ENCODE data around the gene PORCN.
A peak's percentile ranks its signal among the peaks of the same experiment; 100 is the strongest.
"Not testable (repeated sequence)": the region's sequence is repeated elsewhere in the genome, so short reads cannot be mapped to it uniquely, and the experiment has no call there.

Gene PORCN

GRCh38 chrX:48541140-48541814 lies 32.5 kb downstream of the PORCN start:
- no peak for DNase-seq (ENCODE audit: low read depth)

GRCh38 chrX:48548871-48549270 lies 40.1 kb downstream of the PORCN start:
- no peak for DNase-seq (ENCODE audit: low read depth)

- DNase-seq (ENCODE audit: low read depth): not testable (repeated sequence)
These were observed 47.0 kb downstream of the PORCN start for GRCh38 chrX:48555731-48556325.

GRCh38 chrX:48558271-48558670 lies 49.5 kb downstream of the PORCN start:
- DNase-seq (ENCODE audit: low read depth): peak; percentile 89

GRCh38 chrX:48559636-48560035 lies 50.8 kb downstream of the PORCN start:
- DNase-seq (ENCODE audit: low read depth): no peak

GRCh38 chrX:48560056-48560455 lies 51.3 kb downstream of the PORCN start:
- no peak for DNase-seq (ENCODE audit: low read depth)

- no peak for DNase-seq (ENCODE audit: low read depth)
These were observed 51.9 kb downstream of the PORCN start for GRCh38 chrX:48560681-48561080.

GRCh38 chrX:48569958-48570357 lies 61.2 kb downstream of the PORCN start:
- DNase-seq (ENCODE audit: low read depth): peak; percentile 63

Data from iris pigment epithelial cell (primary cell).